ENCODE results near the gene PRIMPOL.

- TF ChIP-seq ZNF274 (IDR thresholded peaks at IDR 0.05; ENCODE audit: low read depth, low read length) (no peak), SUZ12 (IDR thresholded peaks at IDR 0.05; ENCODE audit: extremely low read depth, insufficient read depth, insufficient read length) (no peak)
Observed at GRCh38 chr4:184669251-184669650, 19.7 kb downstream of the PRIMPOL start.

All from NT2/D1 (cell line).